Gastrocnemius medialis (tissue), 4 donors: ENCODE results near the gene SARM1. TPM values are rescaled to one million over a fixed set of nuclear protein-coding genes. Genes with fewer than 3 reads are reported as not detected.

Source experiments
- ATAC-seq, 2 donors: fragments of 150-250 bp; one replicate each; pipeline ENCODE4 v1.9.1; 2016
- DNase-seq, 2 donors: peaks; one replicate each; pipeline ENCODE4 v3.0.0-alpha.2; 2019
- H3K27ac ChIP-seq, 4 donors: fragments of 200-600 bp; sonication (generic); 1 replicate in 1 of 4; 2 replicates in 3 of 4; pipeline ENCODE4 v1.5.1; 2016 to 2018; ENCODE audit warnings: mild to moderate bottlenecking in 2 of 4, moderate library complexity in 1 of 4
- H3K27me3 ChIP-seq, 3 donors: fragments of 200-600 bp; sonication (generic) in 2 of 3; 1 replicate in 1 of 3; 2 replicates in 2 of 3; pipeline versions ENCODE4 v1.5.1 to v1.6.0; 2016 to 2019; ENCODE audit warnings: mild to moderate bottlenecking in 1 of 3, moderate library complexity in 1 of 3
- H3K36me3 ChIP-seq, 2 donors: fragments of 200-600 bp; sonication (generic) in 1 of 2; one replicate each; pipeline ENCODE4 v1.5.1; 2017 to 2018
- H3K4me1 ChIP-seq, 2 donors: fragments of 200-600 bp; sonication (generic) in 1 of 2; one replicate each; pipeline ENCODE4 v1.5.1; 2016 to 2017; ENCODE audit warnings: mild to moderate bottlenecking in 2 of 2
- H3K4me3 ChIP-seq, 4 donors: fragments of 200-600 bp; sonication (generic) in 3 of 4; 1 replicate in 1 of 4; 2 replicates in 3 of 4; pipeline ENCODE4 v1.5.1; 2016 to 2019; ENCODE audit warnings: mild to moderate bottlenecking in 2 of 4
- H3K9me3 ChIP-seq, 3 donors: fragments of 200-600 bp; sonication (generic) in 2 of 3; 1 replicate in 1 of 3; 2 replicates in 2 of 3; pipeline ENCODE4 v1.5.1; 2016 to 2019
- POLR2A ChIP-seq, 2 donors: fragments of 450-650 bp; IDR thresholded peaks; one replicate each; pipeline ENCODE4 v1.6.1; 2017; ENCODE audit warnings: antibody characterized with exemption in 2 of 2, mild to moderate bottlenecking in 2 of 2, moderate library complexity in 2 of 2
- in situ Hi-C, 4 donors: fragments of 200-750 bp; cut with MboI; loops; one replicate each; pipeline versions ENCODE4 v1.15.0 to v1.8.0; 2017; ENCODE audit warnings: low sequenced_read_pairs in 4 of 4
- intact Hi-C: fragments of 100-400 bp; cut with DNase I; formaldehyde crosslinking; loops from one replicate; pipeline ENCODE4 v1.15.1; 2023; ENCODE audit warnings: low total_unique reads
- total RNA-seq, 4 donors: library from RNA; depleted of rRNA; stranded (reverse); fragments of >200 nt; gene quantifications; one replicate each; pipeline versions ENCODE4 v1.1.0 to v1.2.3, GENCODE V29; 2016
- TF ChIP-seq, protein P1 (sequence below), 5 experiments: fragments of 450-650 bp in 3 of 5; fragments of 200-600 bp in 2 of 5; sonication (generic) in 2 of 5; IDR thresholded peaks in 4 of 5; conservative IDR thresholded peaks in 1 of 5; 1 replicate in 4 of 5; 2 replicates in 1 of 5; pipeline ENCODE4 v1.5.1; 2016 to 2019; ENCODE audit warnings: antibody characterized with exemption in 5 of 5, mild to moderate bottlenecking in 3 of 5, moderate library complexity in 3 of 5

The SARM1 gene
- total RNA-seq, 4 donors from 2014 or later: 0.78 to 1.9 (median 1.7) TPM

- TF ChIP-seq POLR2A (IDR thresholded peaks at IDR 0.05): no peak
- TF ChIP-seq, protein P1, sequence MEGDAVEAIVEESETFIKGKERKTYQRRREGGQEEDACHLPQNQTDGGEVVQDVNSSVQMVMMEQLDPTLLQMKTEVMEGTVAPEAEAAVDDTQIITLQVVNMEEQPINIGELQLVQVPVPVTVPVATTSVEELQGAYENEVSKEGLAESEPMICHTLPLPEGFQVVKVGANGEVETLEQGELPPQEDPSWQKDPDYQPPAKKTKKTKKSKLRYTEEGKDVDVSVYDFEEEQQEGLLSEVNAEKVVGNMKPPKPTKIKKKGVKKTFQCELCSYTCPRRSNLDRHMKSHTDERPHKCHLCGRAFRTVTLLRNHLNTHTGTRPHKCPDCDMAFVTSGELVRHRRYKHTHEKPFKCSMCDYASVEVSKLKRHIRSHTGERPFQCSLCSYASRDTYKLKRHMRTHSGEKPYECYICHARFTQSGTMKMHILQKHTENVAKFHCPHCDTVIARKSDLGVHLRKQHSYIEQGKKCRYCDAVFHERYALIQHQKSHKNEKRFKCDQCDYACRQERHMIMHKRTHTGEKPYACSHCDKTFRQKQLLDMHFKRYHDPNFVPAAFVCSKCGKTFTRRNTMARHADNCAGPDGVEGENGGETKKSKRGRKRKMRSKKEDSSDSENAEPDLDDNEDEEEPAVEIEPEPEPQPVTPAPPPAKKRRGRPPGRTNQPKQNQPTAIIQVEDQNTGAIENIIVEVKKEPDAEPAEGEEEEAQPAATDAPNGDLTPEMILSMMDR (IDR thresholded peaks at IDR 0.05 in 4 of 5, conservative IDR thresholded peaks at IDR 0.05 in 1 of 5): peak in 2 of 5 experiments; percentile 27 to 54
- Histone ChIP-seq H3K27ac (no peak overlapping the region), H3K9me3 (no peaks in the 10 kb centered on the region), H3K27me3 (no peaks in the 10 kb centered on the region), H3K36me3 (no peaks in the 10 kb centered on the region), H3K4me3 (no peak overlapping the region), H3K4me1 (no peaks in the 10 kb centered on the region)
- intact Hi-C loops (no loop called here), in situ Hi-C loops (loop anchor here in 1 of 4 donors (25.0 kb wide), 2 partner anchors 95 to 180 kb away; partner anchors contain the start of gene FOXN1)
- DNase-seq (no peak), ATAC-seq (peak; percentile 66 to 68)
Observed at GRCh38 chr17:28416703-28417311, 45.3 kb downstream of the SARM1 start.

- Histone ChIP-seq H3K4me1 (no peaks in the 10 kb centered on the region), H3K4me3 (no peak overlapping the region), H3K9me3 (no peaks in the 10 kb centered on the region), H3K27ac (no peak overlapping the region), H3K36me3 (no peaks in the 10 kb centered on the region), H3K27me3 (no peaks in the 10 kb centered on the region)
- DNase-seq: no peak
- no peak for ATAC-seq
- in situ Hi-C loops: loop anchor here in 1 of 4 donors (25.0 kb wide), 2 partner anchors 90 to 185 kb away; partner anchors contain the start of gene FOXN1
- intact Hi-C loops: no loop called here
- TF ChIP-seq POLR2A (IDR thresholded peaks at IDR 0.05): no peak
- TF ChIP-seq, protein P1 (IDR thresholded peaks at IDR 0.05 in 4 of 5, conservative IDR thresholded peaks at IDR 0.05 in 1 of 5): no peak
Observed at GRCh38 chr17:28421787-28422305, 50.4 kb downstream of the SARM1 start.

- intact Hi-C loops: no loop called here
- in situ Hi-C loops: no loop called here
Observed at GRCh38 chr17:28425206-28425605, 53.7 kb downstream of the SARM1 start.

GRCh38 chr17:28426081-28426519 lies 54.6 kb downstream of the SARM1 start:
- Histone ChIP-seq H3K4me1 (no peaks in the 10 kb centered on the region), H3K36me3 (no peaks in the 10 kb centered on the region), H3K9me3 (no peaks in the 10 kb centered on the region), H3K4me3 (no peak overlapping the region), H3K27me3 (peaks cover 0 to 2% (median 0%) of the 10 kb centered on the region in 3 donors), H3K27ac (no peak overlapping the region)
- no peak for DNase-seq
- intact Hi-C loops (no loop called here), in situ Hi-C loops (no loop called here)
- TF ChIP-seq POLR2A (IDR thresholded peaks at IDR 0.05): no peak
- TF ChIP-seq, protein P1 (IDR thresholded peaks at IDR 0.05 in 4 of 5, conservative IDR thresholded peaks at IDR 0.05 in 1 of 5): no peak
- no peak for ATAC-seq

More at GRCh38 chr17:28425206-28425605, 53.7 kb downstream of the SARM1 start:
- no peak overlapping the region for H3K4me3 ChIP-seq
- TF ChIP-seq, protein P1 (IDR thresholded peaks at IDR 0.05 in 4 of 5, conservative IDR thresholded peaks at IDR 0.05 in 1 of 5): no peak
- TF ChIP-seq POLR2A (IDR thresholded peaks at IDR 0.05): no peak
- H3K27ac ChIP-seq: no peak overlapping the region
- ATAC-seq (no peak), DNase-seq (no peak)
- H3K36me3 ChIP-seq: no peaks in the 10 kb centered on the region
- H3K9me3 ChIP-seq: no peaks in the 10 kb centered on the region
- no peaks in the 10 kb centered on the region for H3K4me1 ChIP-seq
- H3K27me3 ChIP-seq: no peaks in the 10 kb centered on the region
